ENCODE data around the gene FNDC3B.

FNDC3B gene

GRCh38 chr3:172334671-172335207, 295.4 kb downstream of the FNDC3B start:
- TF ChIP-seq CREB1 (IDR thresholded peaks at IDR 0.05; ENCODE audit: low read depth) = no peak
- TF ChIP-seq TCF12 (IDR thresholded peaks at IDR 0.05; ENCODE audit: low read depth) = no peak
- TF ChIP-seq USF1 (IDR thresholded peaks at IDR 0.05) = no peak
- no peak for TF ChIP-seq TEAD4 (IDR thresholded peaks at IDR 0.05)
- no peak for TF ChIP-seq MAX (IDR thresholded peaks at IDR 0.05)
- no peak for TF ChIP-seq YY1 (IDR thresholded peaks at IDR 0.05; ENCODE audit: low read depth)
- TF ChIP-seq ZBTB7A (IDR thresholded peaks at IDR 0.05; ENCODE audit: low read depth) = no peak
- TF ChIP-seq TAF1 (IDR thresholded peaks at IDR 0.05; ENCODE audit: low read depth) = no peak
- no peak for TF ChIP-seq FOXM1 (IDR thresholded peaks at IDR 0.05; ENCODE audit: borderline replicate concordance, low read depth)
- no peak for TF ChIP-seq CEBPB (IDR thresholded peaks at IDR 0.05)
- TF ChIP-seq EGR1 (IDR thresholded peaks at IDR 0.05) = no peak
- TF ChIP-seq RAD21 (IDR thresholded peaks at IDR 0.05; ENCODE audit: low read depth) = no peak
- TF ChIP-seq NFIC (IDR thresholded peaks at IDR 0.05) = no peak
- no peak for TF ChIP-seq REST (IDR thresholded peaks at IDR 0.05; ENCODE audit: low read depth)
- TF ChIP-seq EP300 (IDR thresholded peaks at IDR 0.05; ENCODE audit: borderline replicate concordance) = no peak

- TF ChIP-seq TCF12 (IDR thresholded peaks at IDR 0.05; ENCODE audit: low read depth) = no peak
- no peak for TF ChIP-seq NFIC (IDR thresholded peaks at IDR 0.05)
- TF ChIP-seq ZBTB7A (IDR thresholded peaks at IDR 0.05; ENCODE audit: low read depth) = no peak
Observed at GRCh38 chr3:172339892-172340291, 300.5 kb downstream of the FNDC3B start.

DNA sequence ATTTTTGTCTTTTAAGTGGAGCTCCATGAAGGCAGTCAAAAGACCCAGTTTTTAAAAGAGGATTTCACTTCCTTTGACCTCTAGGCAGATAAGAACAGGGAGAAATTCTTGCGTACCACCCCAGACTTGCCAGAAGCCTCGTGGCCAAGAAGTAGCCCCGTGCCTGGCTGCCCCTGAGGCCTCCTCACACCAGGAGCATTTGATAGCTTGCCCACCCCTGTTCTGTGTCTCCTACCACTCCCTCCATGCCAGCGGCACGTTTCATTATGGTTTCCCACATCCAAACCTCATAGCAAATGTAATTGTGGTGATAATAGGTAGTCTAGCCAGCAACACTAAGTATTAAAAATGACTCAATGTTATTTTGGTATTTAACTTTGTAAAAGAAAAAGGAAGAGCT, 301.2 kb downstream of the FNDC3B start:
- TF ChIP-seq TAF1 (IDR thresholded peaks at IDR 0.05; ENCODE audit: low read depth) (no peak), MAX (IDR thresholded peaks at IDR 0.05) (no peak), CREB1 (IDR thresholded peaks at IDR 0.05; ENCODE audit: low read depth) (no peak), REST (IDR thresholded peaks at IDR 0.05; ENCODE audit: low read depth) (no peak), EP300 (IDR thresholded peaks at IDR 0.05; ENCODE audit: borderline replicate concordance) (no peak), TEAD4 (IDR thresholded peaks at IDR 0.05) (no peak)

DNA sequence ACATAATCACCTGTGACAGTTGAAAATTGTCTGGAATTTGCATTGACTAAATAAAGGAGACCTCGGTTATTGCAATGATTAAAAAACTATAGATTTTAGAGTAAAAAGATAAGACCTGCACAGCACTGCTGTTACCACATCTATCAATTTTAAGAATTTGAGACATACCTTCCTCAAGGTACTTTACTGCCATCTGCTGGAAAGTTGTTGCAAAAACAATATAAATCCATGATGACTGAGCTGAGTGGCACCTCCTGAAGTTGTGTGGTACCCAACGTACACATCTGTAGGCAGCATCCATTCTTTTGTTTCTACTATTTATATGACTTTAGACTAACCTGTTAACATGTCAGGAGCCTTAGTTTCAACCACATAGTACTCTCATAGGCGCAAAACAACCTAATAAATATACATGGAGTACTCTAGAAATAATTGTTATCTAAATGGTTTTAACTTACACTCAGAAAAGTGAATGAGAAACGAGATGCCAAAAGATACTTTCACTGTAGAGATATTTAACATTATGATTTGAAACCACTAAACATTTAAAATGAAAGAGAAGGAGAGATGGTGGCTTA, 302.2 kb downstream of the FNDC3B start:
- TF ChIP-seq RAD21 (IDR thresholded peaks at IDR 0.05; ENCODE audit: low read depth) = peak; percentile 77
- TF ChIP-seq REST (IDR thresholded peaks at IDR 0.05; ENCODE audit: low read depth) = no peak

DNA sequence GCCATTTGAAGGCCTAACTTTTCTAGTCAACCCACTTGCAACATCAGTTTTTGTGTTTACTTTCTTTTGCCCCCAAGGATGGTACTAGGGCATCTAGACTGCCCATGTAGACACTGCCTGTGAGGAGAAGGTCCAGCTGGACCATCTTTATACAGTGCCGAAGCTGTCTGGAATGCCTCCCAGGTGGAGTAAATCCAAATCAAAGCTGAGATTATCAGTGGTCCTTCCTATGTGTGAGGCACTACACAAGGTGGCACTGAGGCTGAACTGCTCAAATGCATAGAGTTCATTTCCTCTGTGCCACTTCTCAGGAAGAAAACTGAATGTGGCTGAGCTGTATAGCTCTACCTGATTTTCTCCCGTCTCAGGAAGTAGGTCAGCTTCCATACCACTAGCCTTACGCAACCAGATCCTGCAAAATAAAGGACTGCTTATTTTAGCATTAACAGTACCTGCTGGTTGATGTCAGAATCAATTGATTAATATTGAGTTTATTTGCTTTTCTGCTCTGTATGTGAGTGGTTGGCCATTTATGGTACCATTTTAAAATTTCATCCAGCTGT, 302.8 kb downstream of the FNDC3B start:
- TF ChIP-seq REST (IDR thresholded peaks at IDR 0.05; ENCODE audit: low read depth) = no peak

Measured in Ishikawa (cell line).